HepG2 (cell line): ENCODE data around the gene POLL. TPM values are rescaled to one million over a fixed set of nuclear protein-coding genes. Genes with fewer than 3 reads are reported as not detected.

Experiments
- ATAC-seq: fragments of 200-7000 bp; cut with Tn5 transposase; 3 replicates; pipeline ENCODE4 v1.9.1; 2020; ENCODE audit warnings: mild to moderate bottlenecking, moderate library complexity
- BruUV-seq: library from RNA; stranded (reverse); fragments of 400-500 nt; replicated peaks from 2 replicates; lab custom pipeline; 2021; lab: Mats Ljungman, UMichigan
- CTCF ChIA-PET: fragments of 300-600 bp; formaldehyde crosslinking; extraction: SDS; loops from one replicate; lab custom pipeline; 2021; ENCODE audit warnings: low total read pairs, inconsistent platforms, low intra/inter-chr PET ratio; lab: Yijun Ruan, JAX
- POLR2A ChIA-PET: fragments of 350-600 bp; sonication (Branson Sonifier 250); formaldehyde crosslinking; loops from one replicate; lab custom pipeline; 2020; ENCODE audit warnings: antibody characterized with exemption, inconsistent platforms; lab: Yijun Ruan, JAX
- DNase-seq: peaks from one replicate; pipeline ENCODE4 v3.0.0-alpha.2; 2015; ENCODE audit warnings: low spot score
- FAIRE-seq: peaks from 3 replicates; lab custom pipeline; 2011; peaks lifted over from hg19 to GRCh38; lab: Jason Lieb, UNC
- H2AFZ ChIP-seq: one replicate; pipeline ENCODE4 v1.6.1; 2011; ENCODE audit warnings: low read length, inconsistent platforms
- H3K27ac ChIP-seq: fragments of 300-600 bp; 3 replicates; pipeline ENCODE4 v1.8.0; 2011; ENCODE audit warnings: mixed run types, mild to moderate bottlenecking, mixed read lengths, low read length, inconsistent platforms; ENCODE audit not compliant: insufficient read depth; ENCODE audit errors: extremely low read length
- H3K27me3 ChIP-seq, 2 experiments: fragments of 200-600 bp in 1 of 2; 2 replicates in 1 of 2; 3 replicates in 1 of 2; pipeline versions ENCODE4 v1.6.0 to v1.8.0; 2011; ENCODE audit warnings: low read length in 2 of 2, mild to moderate bottlenecking in 2 of 2, moderate library complexity in 2 of 2, inconsistent platforms in 1 of 2; ENCODE audit not compliant: insufficient read depth in 2 of 2, control insufficient read depth in 1 of 2
- H3K36me3 ChIP-seq, 2 experiments: fragments of 200-600 bp in 1 of 2; replicated peaks in 1 of 2; 2 replicates in 1 of 2; 3 replicates in 1 of 2; pipeline versions ENCODE4 v1.5.1 to v1.8.0; 2011; ENCODE audit warnings: low read length in 2 of 2, inconsistent platforms in 1 of 2; ENCODE audit not compliant: insufficient read depth in 2 of 2, control insufficient read depth in 1 of 2
- H3K4me1 ChIP-seq: 2 replicates; pipeline ENCODE4 v1.5.1; 2012; ENCODE audit warnings: low read length, inconsistent platforms; ENCODE audit not compliant: insufficient read depth
- H3K4me2 ChIP-seq: 2 replicates; pipeline ENCODE4 v1.6.0; 2011; ENCODE audit warnings: low read depth, low read length, inconsistent platforms
- H3K4me3 ChIP-seq, 3 experiments: fragments of 200-600 bp in 1 of 3; sonication (generic), shearing (Covaris generic) in 1 of 3; replicated peaks in 1 of 3; 2 replicates each; pipeline ENCODE4 v1.5.1; 2011 to 2016; ENCODE audit warnings: low read length in 3 of 3, inconsistent platforms in 2 of 3, low read depth in 2 of 3, mild to moderate bottlenecking in 2 of 3, control low read depth in 1 of 3, mixed read lengths in 1 of 3; ENCODE audit not compliant: insufficient read depth in 1 of 3
- H3K79me2 ChIP-seq: one replicate; pipeline ENCODE4 v1.6.1; 2011; ENCODE audit warnings: low read length, inconsistent platforms; ENCODE audit not compliant: insufficient read depth
- H3K9ac ChIP-seq: 2 replicates; pipeline ENCODE4 v1.6.0; 2011; ENCODE audit warnings: mild to moderate bottlenecking, low read depth, low read length, inconsistent platforms; ENCODE audit not compliant: insufficient read depth
- H3K9me3 ChIP-seq: 2 replicates; pipeline ENCODE4 v1.5.1; 2012; ENCODE audit warnings: mild to moderate bottlenecking, low read length
- H4K20me1 ChIP-seq: 2 replicates; pipeline ENCODE4 v1.6.0; 2011; ENCODE audit warnings: inconsistent platforms, mild to moderate bottlenecking, low read length, moderate library complexity; ENCODE audit not compliant: insufficient read depth
- AGO1 ChIP-seq: fragments of 200-400 bp; formaldehyde crosslinking; IDR thresholded peaks from 2 replicates; pipeline ENCODE4 v1.6.1; 2017; ENCODE audit warnings: mild to moderate bottlenecking, low read depth, low read length, moderate library complexity; ENCODE audit not compliant: poor library complexity, severe bottlenecking
- CREB1 ChIP-seq, 2 experiments: fragments of 450-650 bp in 1 of 2; IDR thresholded peaks; 2 replicates each; pipeline ENCODE4 v1.6.1; 2016 to 2017; ENCODE audit warnings: control low read depth in 1 of 2, mild to moderate bottlenecking in 1 of 2, missing compliant biosample characterization in 1 of 2, missing genetic modification characterization in 1 of 2
- RAD21 ChIP-seq: fragments of 450-650 bp; formaldehyde crosslinking; IDR thresholded peaks from 2 replicates; pipeline ENCODE4 v1.5.0; 2020; ENCODE audit warnings: mild to moderate bottlenecking
- ZNF430 ChIP-seq: sonication (generic); formaldehyde crosslinking; IDR thresholded peaks from 2 replicates; pipeline ENCODE4 v1.9.0; 2021; ENCODE audit warnings: mild to moderate bottlenecking, missing genetic modification reagents
- WGBS: methylation state at CpG from one replicate; pipeline ENCODE4 v1.1.6; 2017; ENCODE audit warnings: low lambda C conversion rate; 5-methylcytosine and 5-hydroxymethylcytosine counted together
- in situ Hi-C: cut with HindIII; loops from 2 replicates; pipeline ENCODE4 v1.10.0; 2017; ENCODE audit warnings: low pct_unique_long_range_greater_than_20kb; ENCODE audit not compliant: extremely low pct_ligation_motif_present
- intact Hi-C: fragments of 100-400 bp; cut with micrococcal nuclease; formaldehyde crosslinking; loops from one replicate; pipeline ENCODE4 v1.10.0; 2022; ENCODE audit not compliant: unreplicated experiment
- polyA plus RNA-seq, 8 experiments: library from polyadenylated mRNA; depleted of rRNA in 3 of 8; stranded (reverse) in 7 of 8; unstranded in 1 of 8; fragments of >200 nt; fragmentation: Illumina TruSeq in 4 of 8; extraction: Trizol in 4 of 8; gene quantifications; 2 replicates each; pipeline versions ENCODE4 v1.2.1 to v1.2.3, GENCODE V29; 2011 to 2016; ENCODE audit warnings: low read depth in 4 of 8, missing spikeins in 1 of 8, mixed read lengths in 1 of 8; ENCODE audit not compliant: insufficient read depth in 1 of 8
- total RNA-seq, 5 experiments: library from RNA; depleted of rRNA; stranded (reverse); fragments of >200 nt; fragmentation: Illumina TruSeq; extraction: Trizol; gene quantifications; 2 replicates each; pipeline ENCODE4 v1.2.3, GENCODE V29; 2016; ENCODE audit warnings: low read depth in 1 of 5
- TF ChIP-seq, protein P1 (sequence below): sonication (generic); formaldehyde crosslinking; IDR thresholded peaks from 2 replicates; pipeline ENCODE4 v1.5.0; 2020; ENCODE audit warnings: missing genetic modification reagents

Gene POLL
- total and polyA plus RNA-seq, 2 of the 13 experiments (the other 11 are each of a cell fraction or from before 2014, with no cell fraction given), result 13.8 to 19.1 TPM

GRCh38 chr10:101575091-101575490, 13.0 kb downstream of the POLL start:
- H4K20me1 ChIP-seq, result no peaks in the 10 kb centered on the region
- no peak overlapping the region for H2AFZ ChIP-seq
- peaks cover 0 to 5% of the 10 kb centered on the region in 2 experiments; a peak in 1 of 5 replicates for H3K27me3 ChIP-seq
- no peak overlapping the region for H3K9ac ChIP-seq
- no peaks in the 10 kb centered on the region for H3K79me2 ChIP-seq
- in situ Hi-C loops (no loop called here), intact Hi-C loops (no loop called here)
- H3K27ac ChIP-seq, result no peak overlapping the region
- no peaks in the 10 kb centered on the region for H3K9me3 ChIP-seq
- ChIA-PET CTCF (no interaction called here), POLR2A (no interaction called here)
- no peak for FAIRE-seq
- no peak for DNase-seq
- H3K4me1 ChIP-seq, result peaks cover 11% of the 10 kb centered on the region
- H3K4me2 ChIP-seq, result no peak overlapping the region
- no TSS peak for BruUV-seq
- H3K4me3 ChIP-seq, result no peak overlapping the region
- no peak for ATAC-seq
- WGBS, result 60% methylated on average over 1 of the region's 3 CpGs
- TF ChIP-seq RAD21 (CRISPR knock-in tag), result no peak
- TF ChIP-seq, protein P1, sequence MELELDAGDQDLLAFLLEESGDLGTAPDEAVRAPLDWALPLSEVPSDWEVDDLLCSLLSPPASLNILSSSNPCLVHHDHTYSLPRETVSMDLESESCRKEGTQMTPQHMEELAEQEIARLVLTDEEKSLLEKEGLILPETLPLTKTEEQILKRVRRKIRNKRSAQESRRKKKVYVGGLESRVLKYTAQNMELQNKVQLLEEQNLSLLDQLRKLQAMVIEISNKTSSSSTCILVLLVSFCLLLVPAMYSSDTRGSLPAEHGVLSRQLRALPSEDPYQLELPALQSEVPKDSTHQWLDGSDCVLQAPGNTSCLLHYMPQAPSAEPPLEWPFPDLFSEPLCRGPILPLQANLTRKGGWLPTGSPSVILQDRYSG (CRISPR knock-in tag), result no peak
- TF ChIP-seq CREB1 (IDR thresholded peaks at IDR 0.05), result no peak
- TF ChIP-seq CREB1 (CRISPR knock-in tag; IDR thresholded peaks at IDR 0.05), result no peak
- peak; percentile 3 for TF ChIP-seq AGO1
- TF ChIP-seq, all 625 proteins: peak for 1
- H3K36me3 ChIP-seq, result peaks cover 0 to 2% of the 10 kb centered on the region in 2 experiments; a peak in 1 of 5 replicates

GRCh38 chr10:101573885-101574753, 13.9 kb downstream of the POLL start:
- no TSS peak for BruUV-seq
- in situ Hi-C loops (loop anchor here (5.0 kb wide), 1 partner anchor 282 kb away; no protein-coding TSS in a partner anchor), intact Hi-C loops (loop anchor here (5.0 kb wide), 1 partner anchor 282 kb away; no protein-coding TSS in a partner anchor)
- H4K20me1 ChIP-seq, result no peaks in the 10 kb centered on the region
- H3K4me3 ChIP-seq, result no peak overlapping the region
- ChIA-PET CTCF (no interaction called here), POLR2A (no interaction called here)
- DNase-seq (no peak), ATAC-seq (no peak), FAIRE-seq (no peak)
- no peaks in the 10 kb centered on the region for H3K79me2 ChIP-seq
- no peak overlapping the region for H2AFZ ChIP-seq
- peaks cover 20% of the 10 kb centered on the region for H3K4me1 ChIP-seq
- H3K4me2 ChIP-seq, result no peak overlapping the region
- no peaks in the 10 kb centered on the region for H3K9me3 ChIP-seq
- H3K9ac ChIP-seq, result no peak overlapping the region
- H3K27ac ChIP-seq, result no peak overlapping the region
- H3K36me3 ChIP-seq, result no peaks in the 10 kb centered on the region
- no peak for TF ChIP-seq ZNF430 (CRISPR knock-in tag)
- TF ChIP-seq AGO1, result peak; percentile 15
- H3K27me3 ChIP-seq, result peaks cover 0 to 14% of the 10 kb centered on the region in 2 experiments; a peak in 2 of 5 replicates
- 96% methylated on average over 20 of the region's 25 CpGs for WGBS
